Measurements from ENCODE around the gene CYSRT1.

Gene CYSRT1

GRCh38 chr9:137194909-137195308 lies 30.1 kb upstream of the CYSRT1 start:
- H3K36me3 Mint-ChIP-seq (ENCODE audit: low read depth), result peaks cover 64% of the 10 kb centered on the region
- intact Hi-C loops (cut with micrococcal nuclease), result no loop called here
- no peak overlapping the region for H3K27ac Mint-ChIP-seq
- no peaks in the 10 kb centered on the region for H3K27me3 Mint-ChIP-seq
- H3K4me1 Mint-ChIP-seq (ENCODE audit: low read depth), result peaks cover 71% of the 10 kb centered on the region
- no peaks in the 10 kb centered on the region for H3K9me3 Mint-ChIP-seq
- H3K4me3 Mint-ChIP-seq, result no peak overlapping the region

- intact Hi-C loops (cut with micrococcal nuclease), result no loop called here
- Mint-ChIP-seq H3K36me3 (ENCODE audit: low read depth) (peaks cover 57% of the 10 kb centered on the region), H3K27me3 (no peaks in the 10 kb centered on the region), H3K4me3 (no peak overlapping the region), H3K9me3 (no peaks in the 10 kb centered on the region), H3K27ac (no peak overlapping the region), H3K4me1 (ENCODE audit: low read depth) (peaks cover 63% of the 10 kb centered on the region)
Measured at GRCh38 chr9:137195525-137196220, 29.3 kb upstream of the CYSRT1 start.

GRCh38 chr9:137198051-137198901 lies 26.7 kb upstream of the CYSRT1 start:
- intact Hi-C loops (cut with micrococcal nuclease), result no loop called here
- Mint-ChIP-seq H3K27ac (peak overlapping the region; percentile 48), H3K9me3 (no peaks in the 10 kb centered on the region), H3K27me3 (no peaks in the 10 kb centered on the region), H3K36me3 (ENCODE audit: low read depth) (peaks cover 40% of the 10 kb centered on the region), H3K4me3 (peak overlapping the region; percentile 86), H3K4me1 (ENCODE audit: low read depth) (peaks cover 69% of the 10 kb centered on the region)

GRCh38 chr9:137198902-137199283 lies 26.1 kb upstream of the CYSRT1 start:
- Mint-ChIP-seq H3K4me3 (peak overlapping the region; percentile 86), H3K4me1 (ENCODE audit: low read depth) (peaks cover 68% of the 10 kb centered on the region), H3K36me3 (ENCODE audit: low read depth) (peaks cover 40% of the 10 kb centered on the region), H3K27me3 (no peaks in the 10 kb centered on the region), H3K27ac (peak overlapping the region; percentile 74), H3K9me3 (no peaks in the 10 kb centered on the region)
- intact Hi-C loops (cut with micrococcal nuclease), result no loop called here

DNA sequence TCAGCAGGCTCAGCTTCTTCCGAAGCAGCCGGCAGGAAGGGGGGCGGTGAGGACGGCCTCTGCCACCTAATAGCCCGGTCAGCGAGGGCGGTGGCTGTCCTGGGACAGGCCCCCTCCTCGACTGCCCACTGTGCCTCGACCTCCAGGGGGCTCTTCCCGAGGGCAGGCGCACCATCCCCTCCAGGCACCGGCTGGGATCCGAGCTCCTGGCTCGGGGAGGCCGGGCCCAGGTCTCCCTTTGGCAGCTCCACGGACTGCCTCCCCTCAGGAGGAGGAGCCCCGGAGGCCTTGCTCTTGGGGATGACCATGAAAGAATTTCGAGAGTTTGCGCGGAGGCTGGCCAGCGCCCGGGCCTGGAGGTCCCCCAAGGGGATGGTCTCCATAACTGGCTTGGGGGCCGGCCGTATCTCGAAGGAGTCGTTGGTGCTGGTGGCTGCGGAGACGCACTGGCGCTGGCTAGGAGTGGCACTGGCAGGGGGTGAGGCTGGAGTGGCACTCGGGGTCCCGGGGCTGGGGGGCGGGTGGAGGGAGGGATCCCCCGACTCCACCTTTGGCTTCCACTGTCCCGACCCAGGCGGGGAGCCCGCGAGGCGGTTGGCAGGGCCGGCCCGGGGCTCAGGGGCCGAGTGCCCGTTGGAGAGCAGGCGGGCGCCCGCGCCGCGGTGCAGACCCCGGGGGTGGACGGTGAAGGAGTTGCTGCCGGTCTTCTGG lies 25.4 kb upstream of the CYSRT1 start:
- intact Hi-C loops (cut with micrococcal nuclease), result no loop called here
- Mint-ChIP-seq H3K4me3 (peak overlapping the region; percentile 86), H3K36me3 (ENCODE audit: low read depth) (peaks cover 40% of the 10 kb centered on the region), H3K27ac (peak overlapping the region; percentile 74), H3K4me1 (ENCODE audit: low read depth) (peaks cover 73% of the 10 kb centered on the region), H3K9me3 (no peaks in the 10 kb centered on the region), H3K27me3 (no peaks in the 10 kb centered on the region)

GRCh38 chr9:137200311-137201204 lies 24.4 kb upstream of the CYSRT1 start, which contains the start of gene TPRN:
TPRN (minus strand) TSS chr9:137200741; CDS start chr9:137200711, 30 bp downstream.
- Mint-ChIP-seq H3K36me3 (ENCODE audit: low read depth) (peaks cover 41% of the 10 kb centered on the region), H3K4me1 (ENCODE audit: low read depth) (peaks cover 71% of the 10 kb centered on the region), H3K4me3 (peak within 1 kb of the TSS; percentile 86), H3K9me3 (no peaks in the 10 kb centered on the region), H3K27me3 (no peaks in the 10 kb centered on the region), H3K27ac (peak within 1 kb of the TSS; percentile 94)
- intact Hi-C loops (cut with micrococcal nuclease), result no loop called here

DNA sequence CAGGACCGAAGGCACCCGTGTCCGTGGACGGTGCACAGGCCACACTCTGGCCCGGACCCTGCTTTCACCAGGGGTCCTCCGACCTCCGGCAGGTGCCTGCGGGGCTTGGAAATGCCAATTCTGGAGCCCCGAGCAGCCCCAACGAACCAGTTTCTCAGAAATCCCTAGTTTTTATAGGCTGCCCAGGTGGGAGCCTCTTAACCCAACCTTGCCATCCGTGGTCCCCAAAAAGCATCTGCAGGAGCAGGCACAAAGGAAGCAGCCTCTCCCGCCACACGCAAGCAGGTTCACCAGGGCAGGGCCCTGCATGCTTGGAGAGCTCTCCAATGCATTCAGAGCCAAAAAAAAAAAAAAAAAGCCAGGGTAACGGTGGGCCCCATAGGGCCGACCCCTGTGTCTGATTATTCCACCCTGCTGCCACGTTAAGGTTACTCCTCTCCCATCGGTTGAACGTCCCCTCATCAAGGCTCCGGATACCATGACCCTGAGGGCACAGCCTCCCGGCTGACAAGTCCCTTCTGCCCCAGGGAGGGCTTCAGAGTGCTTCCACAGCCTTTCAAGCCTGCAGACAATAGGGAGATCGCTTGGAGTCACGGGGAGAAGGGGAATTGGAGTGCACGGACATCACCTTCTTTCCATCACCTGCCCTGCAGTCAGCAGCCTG lies 23.6 kb upstream of the CYSRT1 start:
- intact Hi-C loops (cut with micrococcal nuclease), result no loop called here
- Mint-ChIP-seq H3K9me3 (no peaks in the 10 kb centered on the region), H3K27ac (peak overlapping the region; percentile 94), H3K27me3 (no peaks in the 10 kb centered on the region), H3K36me3 (ENCODE audit: low read depth) (peaks cover 41% of the 10 kb centered on the region), H3K4me3 (peak overlapping the region; percentile 78), H3K4me1 (ENCODE audit: low read depth) (peaks cover 76% of the 10 kb centered on the region)

GRCh38 chr9:137202966-137203365 lies 22.0 kb upstream of the CYSRT1 start:
- Mint-ChIP-seq H3K27ac (peak overlapping the region; percentile 94), H3K27me3 (no peaks in the 10 kb centered on the region), H3K36me3 (ENCODE audit: low read depth) (peaks cover 48% of the 10 kb centered on the region), H3K4me1 (ENCODE audit: low read depth) (peaks cover 75% of the 10 kb centered on the region), H3K4me3 (peak overlapping the region; percentile 4), H3K9me3 (no peaks in the 10 kb centered on the region)
- intact Hi-C loops (cut with micrococcal nuclease), result no loop called here

DNA sequence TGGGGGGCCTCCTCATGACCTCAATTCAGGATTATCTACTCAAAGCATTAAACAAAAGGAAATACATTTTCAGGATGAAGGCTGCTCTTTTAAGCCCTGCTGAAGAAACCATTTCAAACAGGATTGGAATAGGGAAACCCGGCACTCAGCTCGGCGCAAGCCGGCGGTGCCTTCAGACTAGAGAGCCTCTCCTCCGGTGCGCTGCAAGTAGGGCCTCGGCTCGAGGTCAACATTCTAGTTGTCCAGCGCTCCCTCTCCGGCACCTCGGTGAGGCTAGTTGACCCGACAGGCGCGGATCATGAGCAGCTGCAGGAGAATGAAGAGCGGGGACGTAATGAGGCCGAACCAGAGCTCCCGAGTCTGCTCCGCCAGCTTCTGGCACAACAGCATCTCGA lies 20.2 kb upstream of the CYSRT1 start:
- H3K9me3 Mint-ChIP-seq, result no peaks in the 10 kb centered on the region
- intact Hi-C loops (cut with micrococcal nuclease), result loop anchor here (1.0 to 2.0 kb wide), 2 partner anchors 16 to 18 kb away; partner anchors contain the start of genes ANAPC2, RNF208 and SSNA1
- H3K4me3 Mint-ChIP-seq, result peak overlapping the region; percentile 97
- peaks cover 58% of the 10 kb centered on the region for H3K4me1 Mint-ChIP-seq (ENCODE audit: low read depth)
- H3K27ac Mint-ChIP-seq, result peak overlapping the region; percentile 96
- H3K36me3 Mint-ChIP-seq (ENCODE audit: low read depth), result peaks cover 55% of the 10 kb centered on the region
- no peaks in the 10 kb centered on the region for H3K27me3 Mint-ChIP-seq

DNA sequence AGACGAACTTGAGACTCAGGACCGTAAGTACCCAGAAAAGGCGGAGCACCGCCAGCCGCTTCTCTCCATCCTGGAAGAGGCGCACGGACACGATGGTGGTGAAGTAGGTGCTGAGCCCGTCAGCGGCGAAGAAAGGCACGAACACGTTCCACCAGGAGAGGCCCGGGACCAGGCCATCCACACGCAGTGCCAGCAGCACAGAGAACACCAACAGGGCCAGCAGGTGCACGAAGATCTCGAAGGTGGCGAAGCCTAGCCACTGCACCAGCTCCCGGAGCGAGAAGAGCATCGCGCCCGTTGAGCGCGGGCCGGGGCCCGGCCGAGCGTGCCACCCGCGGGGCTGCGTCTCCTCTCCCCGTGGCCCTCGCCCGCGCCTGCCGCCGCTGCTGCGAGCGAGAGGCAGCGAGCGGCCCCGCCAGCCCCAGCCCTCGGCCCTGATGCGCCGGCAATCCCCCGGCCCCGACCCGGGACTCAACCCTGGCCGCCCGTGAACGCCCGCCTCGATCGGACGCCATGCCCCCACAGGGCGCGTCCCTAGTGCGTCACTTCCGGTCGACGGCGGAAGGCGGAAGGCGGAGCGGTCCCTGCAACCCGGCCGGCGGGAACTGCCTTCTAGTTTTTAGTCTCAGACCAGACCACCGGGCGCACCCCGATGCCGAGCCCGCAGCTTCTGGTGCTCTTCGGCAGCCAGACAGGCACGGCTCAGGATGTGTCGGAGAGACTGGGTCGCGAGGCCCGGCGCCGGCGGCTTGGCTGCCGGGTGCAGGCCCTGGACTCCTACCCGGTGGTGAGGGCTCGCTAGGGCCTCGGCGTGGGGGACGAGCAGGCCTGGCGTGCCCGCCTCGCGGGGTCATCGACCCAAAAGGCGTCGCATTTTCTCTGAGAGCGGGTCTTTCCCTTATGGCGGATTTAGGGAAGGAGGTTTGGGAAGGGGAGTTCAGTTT lies 19.6 kb upstream of the CYSRT1 start, which contains the start of the genes NDOR1 and TMEM203:
TSS of gene NDOR1 (plus strand) at position 575 of the 944 bp plus-strand sequence. CDS start at position 653, 78 bp downstream.
TSS of gene TMEM203 (minus strand) at position 523 of the 944 bp plus-strand sequence. CDS start at position 289, 234 bp downstream.
- Mint-ChIP-seq H3K27me3 (no peaks in the 10 kb centered on the region), H3K4me3 (peak within 1 kb of the TSS; percentile 97), H3K27ac (peak within 1 kb of the TSS; percentile 96), H3K4me1 (ENCODE audit: low read depth) (peaks cover 57% of the 10 kb centered on the region), H3K36me3 (ENCODE audit: low read depth) (peaks cover 59% of the 10 kb centered on the region), H3K9me3 (no peaks in the 10 kb centered on the region)
- intact Hi-C loops (cut with micrococcal nuclease), result loop anchor here (1.0 to 2.0 kb wide), 2 partner anchors 17 kb away; partner anchors contain the start of genes ANAPC2, RNF208 and SSNA1

DNA sequence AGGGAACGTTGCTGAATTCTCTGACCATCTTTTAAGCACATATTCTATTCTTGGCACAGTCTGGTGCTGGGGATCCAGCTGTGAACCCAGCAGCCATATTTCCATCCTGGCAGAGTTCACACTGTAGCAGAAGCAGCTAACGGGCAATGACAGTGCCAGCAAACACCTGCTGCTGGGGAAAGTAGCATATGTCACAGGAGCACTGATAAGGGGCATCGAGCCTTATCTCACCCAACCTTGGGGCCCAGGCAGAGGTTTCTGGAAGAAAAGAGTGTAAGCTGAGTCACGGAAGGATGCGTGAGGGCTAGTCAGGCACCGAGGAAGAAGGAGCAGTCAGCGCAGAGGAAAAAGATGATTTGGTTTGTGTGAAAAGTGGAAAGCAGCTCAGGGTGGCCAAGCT lies 18.4 kb upstream of the CYSRT1 start:
- H3K36me3 Mint-ChIP-seq (ENCODE audit: low read depth), result peaks cover 66% of the 10 kb centered on the region
- intact Hi-C loops (cut with micrococcal nuclease), result no loop called here
- no peaks in the 10 kb centered on the region for H3K9me3 Mint-ChIP-seq
- peak overlapping the region; percentile 96 for H3K27ac Mint-ChIP-seq
- H3K4me3 Mint-ChIP-seq, result peak overlapping the region; percentile 97
- H3K4me1 Mint-ChIP-seq (ENCODE audit: low read depth), result peaks cover 58% of the 10 kb centered on the region
- no peaks in the 10 kb centered on the region for H3K27me3 Mint-ChIP-seq

DNA sequence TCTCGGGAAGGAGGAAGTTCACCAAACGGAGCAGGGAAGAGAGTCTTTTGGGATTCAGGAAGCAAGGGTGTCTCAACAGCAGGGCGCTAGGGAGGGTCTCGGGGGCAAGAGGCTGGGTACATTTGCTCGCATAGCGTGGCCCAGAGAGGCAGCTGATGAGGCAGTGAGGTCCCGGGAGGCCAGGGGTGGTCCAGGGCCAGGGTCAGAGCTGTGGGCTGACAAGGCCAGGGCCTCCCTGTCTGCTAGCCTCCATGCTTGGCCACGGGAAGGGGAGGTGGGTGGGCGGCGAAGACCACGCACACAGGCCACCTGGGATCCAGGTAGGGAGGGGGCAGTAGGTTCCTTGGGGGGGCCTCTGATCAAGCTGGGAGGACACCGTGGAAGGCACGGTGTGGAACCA lies 13.4 kb upstream of the CYSRT1 start:
- Mint-ChIP-seq H3K9me3 (no peaks in the 10 kb centered on the region), H3K36me3 (ENCODE audit: low read depth) (peaks cover 90% of the 10 kb centered on the region), H3K4me3 (no peak overlapping the region), H3K4me1 (ENCODE audit: low read depth) (peaks cover 26% of the 10 kb centered on the region), H3K27ac (peak overlapping the region; percentile 35), H3K27me3 (no peaks in the 10 kb centered on the region)
- intact Hi-C loops (cut with micrococcal nuclease), result no loop called here

All from dendritic cell treated with granulocyte-macrophage colony-stimulating factor and Interleukin-4, amounts not matched to agents 40 ng/mL and 50 ng/mL, for 4 days (primary cell).